Left lung (tissue), 10 donors: ENCODE data around the gene TACC2. TPM values are rescaled to one million over a fixed set of nuclear protein-coding genes. Genes with fewer than 3 reads are reported as not detected.
"Not testable (repeated sequence)": the region's sequence is repeated elsewhere in the genome, so short reads cannot be mapped to it uniquely, and the experiment has no call there.

Experiments
- ATAC-seq: fragments of 200-7000 bp; cut with Tn5 transposase; one replicate; pipeline ENCODE4 v1.9.1; 2020; ENCODE audit warnings: moderate library complexity
- DNase-seq, 4 donors: peaks; one replicate each; pipeline ENCODE4 v3.0.0-alpha.2; 2013 to 2020
- H3K27ac ChIP-seq, 2 donors: fragments of 200-600 bp; sonication (generic) in 1 of 2; one replicate each; pipeline versions ENCODE4 v1.5.0 to v1.8.0; 2020 to 2021
- H3K27me3 ChIP-seq, 2 donors: fragments of 200-600 bp; sonication (generic) in 1 of 2; one replicate each; pipeline versions ENCODE4 v1.5.0 to v1.8.0; 2020 to 2021
- H3K36me3 ChIP-seq, 2 donors: fragments of 200-600 bp; sonication (generic) in 1 of 2; one replicate each; pipeline versions ENCODE4 v1.5.0 to v1.8.0; 2020 to 2021
- H3K4me1 ChIP-seq, 2 donors: fragments of 200-600 bp; one replicate each; pipeline ENCODE4 v1.8.0; 2021
- H3K4me3 ChIP-seq, 2 donors: fragments of 200-600 bp; sonication (generic) in 1 of 2; one replicate each; pipeline versions ENCODE4 v1.5.0 to v1.8.0; 2020 to 2021; ENCODE audit warnings: mild to moderate bottlenecking in 1 of 2
- H3K9me3 ChIP-seq, 2 donors: fragments of 200-600 bp; sonication (generic) in 1 of 2; one replicate each; pipeline versions ENCODE4 v1.5.0 to v1.8.0; 2020 to 2021
- intact Hi-C, 2 donors: fragments of 100-400 bp; cut with DNase I; formaldehyde crosslinking; loops; one replicate each; pipeline versions ENCODE4 v1.11.2 to v1.14.2; 2022
- polyA plus RNA-seq, 6 donors: library from polyadenylated mRNA; unstranded; fragments of 120-200 nt; gene quantifications; one replicate each; pipeline ENCODE4 v1.2.1, GENCODE V29; 2013; ENCODE audit not compliant: insufficient read length in 6 of 6
- total RNA-seq, 2 donors: library from RNA; stranded (reverse); fragmentation: NEBNext Ultra II Directional; extraction: Animal tissue kit (Norgen Biotek cat#: 25700); gene quantifications; one replicate each; pipeline ENCODE4 v1.2.1, GENCODE V29; 2021
- TF ChIP-seq, protein P1 (sequence below), 2 donors: fragments of 200-600 bp; sonication (generic) in 1 of 2; IDR thresholded peaks; one replicate each; pipeline versions ENCODE4 v1.5.0 to v1.8.0; 2021; ENCODE audit warnings: antibody characterized with exemption in 2 of 2
- donor health status: DM: no; HTN: yes; CAD: no.
- donor health status: DM: no; HTN: no; CAD: no.

TACC2 gene
- total and polyA plus RNA-seq, 8 donors, result 21.0 to 193 (median 23.9) TPM

DNA sequence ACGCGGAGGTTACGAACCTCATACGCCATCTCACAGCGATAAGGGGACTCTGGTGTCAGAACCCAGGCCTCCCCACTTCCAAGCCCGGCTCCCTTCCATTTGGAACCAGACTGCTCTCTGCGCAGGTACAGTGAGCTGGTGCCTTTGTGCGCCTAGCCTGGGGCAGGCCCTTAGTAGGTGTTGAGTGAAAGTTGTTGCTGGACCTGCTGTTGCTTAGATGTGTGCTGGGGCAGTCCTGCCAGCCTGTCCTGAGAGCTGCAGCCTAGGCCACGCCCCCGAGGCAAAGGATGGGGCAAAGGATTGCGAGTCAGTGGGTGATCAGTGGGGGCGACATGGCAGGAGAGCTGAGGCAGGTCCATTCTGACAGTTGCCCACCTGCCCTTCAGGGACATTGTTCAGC is 209.7 kb downstream of the TACC2 start:
- ATAC-seq (peak; percentile 5), DNase-seq (no peak)
- no peak overlapping the region for H3K4me3 ChIP-seq
- H3K27me3 ChIP-seq, result no peaks in the 10 kb centered on the region
- H3K36me3 ChIP-seq, result peaks cover 0 to 51% of the 10 kb centered on the region in 2 donors
- intact Hi-C loops, result no loop called here
- H3K9me3 ChIP-seq, result no peaks in the 10 kb centered on the region
- TF ChIP-seq, protein P1, sequence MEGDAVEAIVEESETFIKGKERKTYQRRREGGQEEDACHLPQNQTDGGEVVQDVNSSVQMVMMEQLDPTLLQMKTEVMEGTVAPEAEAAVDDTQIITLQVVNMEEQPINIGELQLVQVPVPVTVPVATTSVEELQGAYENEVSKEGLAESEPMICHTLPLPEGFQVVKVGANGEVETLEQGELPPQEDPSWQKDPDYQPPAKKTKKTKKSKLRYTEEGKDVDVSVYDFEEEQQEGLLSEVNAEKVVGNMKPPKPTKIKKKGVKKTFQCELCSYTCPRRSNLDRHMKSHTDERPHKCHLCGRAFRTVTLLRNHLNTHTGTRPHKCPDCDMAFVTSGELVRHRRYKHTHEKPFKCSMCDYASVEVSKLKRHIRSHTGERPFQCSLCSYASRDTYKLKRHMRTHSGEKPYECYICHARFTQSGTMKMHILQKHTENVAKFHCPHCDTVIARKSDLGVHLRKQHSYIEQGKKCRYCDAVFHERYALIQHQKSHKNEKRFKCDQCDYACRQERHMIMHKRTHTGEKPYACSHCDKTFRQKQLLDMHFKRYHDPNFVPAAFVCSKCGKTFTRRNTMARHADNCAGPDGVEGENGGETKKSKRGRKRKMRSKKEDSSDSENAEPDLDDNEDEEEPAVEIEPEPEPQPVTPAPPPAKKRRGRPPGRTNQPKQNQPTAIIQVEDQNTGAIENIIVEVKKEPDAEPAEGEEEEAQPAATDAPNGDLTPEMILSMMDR (IDR thresholded peaks at IDR 0.05), result no peak
- no peaks in the 10 kb centered on the region for H3K4me1 ChIP-seq
- no peak overlapping the region for H3K27ac ChIP-seq

- H3K9me3 ChIP-seq, result no peaks in the 10 kb centered on the region
- no peak overlapping the region for H3K4me3 ChIP-seq
- no peaks in the 10 kb centered on the region for H3K27me3 ChIP-seq
- ATAC-seq (peak; percentile 9), DNase-seq (no peak)
- no peaks in the 10 kb centered on the region for H3K4me1 ChIP-seq
- intact Hi-C loops, result no loop called here
- peaks cover 0 to 51% of the 10 kb centered on the region in 2 donors for H3K36me3 ChIP-seq
- H3K27ac ChIP-seq, result no peak overlapping the region
- TF ChIP-seq, protein P1 (IDR thresholded peaks at IDR 0.05), result no peak
Measured at GRCh38 chr10:122199070-122199469, 210.1 kb downstream of the TACC2 start.

GRCh38 chr10:122199689-122200088 is 210.7 kb downstream of the TACC2 start:
- Histone ChIP-seq H3K27ac (no peak overlapping the region), H3K4me3 (no peak overlapping the region), H3K4me1 (no peaks in the 10 kb centered on the region), H3K9me3 (no peaks in the 10 kb centered on the region), H3K27me3 (no peaks in the 10 kb centered on the region), H3K36me3 (peaks cover 0 to 56% of the 10 kb centered on the region in 2 donors)
- no peak for DNase-seq
- intact Hi-C loops, result no loop called here
- TF ChIP-seq, protein P1 (IDR thresholded peaks at IDR 0.05), result no peak
- ATAC-seq, result no peak

GRCh38 chr10:122201401-122201800 is 212.4 kb downstream of the TACC2 start:
- DNase-seq, result no peak
- Histone ChIP-seq H3K9me3 (no peaks in the 10 kb centered on the region), H3K4me3 (no peak overlapping the region), H3K4me1 (no peaks in the 10 kb centered on the region), H3K36me3 (peaks cover 0 to 60% of the 10 kb centered on the region in 2 donors), H3K27me3 (no peaks in the 10 kb centered on the region), H3K27ac (no peak overlapping the region)
- ATAC-seq, result no peak
- TF ChIP-seq, protein P1 (IDR thresholded peaks at IDR 0.05), result no peak
- intact Hi-C loops, result no loop called here

GRCh38 chr10:122203180-122203579 is 214.2 kb downstream of the TACC2 start:
- H3K4me1 ChIP-seq, H3K9me3 ChIP-seq, H3K4me3 ChIP-seq, ATAC-seq, intact Hi-C loops, DNase-seq, H3K27ac ChIP-seq, H3K27me3 ChIP-seq: not testable (repeated sequence)
- peaks cover 0 to 42% of the 10 kb centered on the region in 2 donors for H3K36me3 ChIP-seq
